RWPE2 (cell line): ENCODE results near the gene SLC45A1.
"Not testable (repeated sequence)": the region's sequence is repeated elsewhere in the genome, so short reads cannot be mapped to it uniquely, and the experiment has no call there.

Experiments
- ATAC-seq: fragments of 200-7000 bp; cut with Tn5 transposase; 3 replicates; pipeline ENCODE4 v1.9.1; 2021; ENCODE audit warnings: low read depth
- DNase-seq: peaks from one replicate; pipeline ENCODE4 v3.0.0-alpha.2; 2020; ENCODE audit warnings: low spot score
- H3K27ac ChIP-seq: fragments of 450-650 bp; 2 replicates; pipeline ENCODE4 v1.5.1; 2017; ENCODE audit warnings: mild to moderate bottlenecking; ENCODE audit not compliant: poor library complexity, severe bottlenecking
- H3K27me3 ChIP-seq: fragments of 250-450 bp; sonication (Bioruptor Pico); 2 replicates; pipeline ENCODE4 v1.5.1; 2021; ENCODE audit warnings: mild to moderate bottlenecking, moderate library complexity; ENCODE audit not compliant: insufficient read depth, poor library complexity, severe bottlenecking
- H3K36me3 ChIP-seq: fragments of 250-450 bp; sonication (Bioruptor Pico); 2 replicates; pipeline ENCODE4 v1.5.1; 2020; ENCODE audit warnings: low read depth, mild to moderate bottlenecking, moderate library complexity
- H3K4me1 ChIP-seq: fragments of 250-450 bp; sonication (Bioruptor Pico); 2 replicates; pipeline ENCODE4 v1.5.1; 2021; ENCODE audit warnings: mild to moderate bottlenecking, moderate library complexity; ENCODE audit not compliant: insufficient read depth, poor library complexity, severe bottlenecking
- H3K4me3 ChIP-seq: fragments of 250-450 bp; sonication (Bioruptor Pico); 2 replicates; pipeline ENCODE4 v1.5.1; 2021; ENCODE audit warnings: mild to moderate bottlenecking, moderate library complexity; ENCODE audit not compliant: severe bottlenecking
- H3K9me3 ChIP-seq: fragments of 250-450 bp; sonication (Bioruptor Pico); 2 replicates; pipeline ENCODE4 v1.5.1; 2021; ENCODE audit warnings: mild to moderate bottlenecking, moderate library complexity; ENCODE audit not compliant: severe bottlenecking
- CTCF ChIP-seq: fragments of 450-650 bp; IDR thresholded peaks from one replicate; pipeline ENCODE4 v1.5.1; 2017; ENCODE audit warnings: mild to moderate bottlenecking, moderate library complexity; ENCODE audit not compliant: poor library complexity, severe bottlenecking

The SLC45A1 gene

GRCh38 chr1:8379513-8380186 lies 61.7 kb downstream of the SLC45A1 start:
- Histone ChIP-seq H3K27ac (no peak overlapping the region), H3K4me1 (no peaks in the 10 kb centered on the region), H3K4me3 (no peak overlapping the region), H3K36me3 (peaks cover 4% of the 10 kb centered on the region; the same call in 1 of the 2 replicates), H3K27me3 (no peaks in the 10 kb centered on the region), H3K9me3 (no peaks in the 10 kb centered on the region)
- TF ChIP-seq CTCF: no peak
- DNase-seq (no peak), ATAC-seq (no peak)

DNA sequence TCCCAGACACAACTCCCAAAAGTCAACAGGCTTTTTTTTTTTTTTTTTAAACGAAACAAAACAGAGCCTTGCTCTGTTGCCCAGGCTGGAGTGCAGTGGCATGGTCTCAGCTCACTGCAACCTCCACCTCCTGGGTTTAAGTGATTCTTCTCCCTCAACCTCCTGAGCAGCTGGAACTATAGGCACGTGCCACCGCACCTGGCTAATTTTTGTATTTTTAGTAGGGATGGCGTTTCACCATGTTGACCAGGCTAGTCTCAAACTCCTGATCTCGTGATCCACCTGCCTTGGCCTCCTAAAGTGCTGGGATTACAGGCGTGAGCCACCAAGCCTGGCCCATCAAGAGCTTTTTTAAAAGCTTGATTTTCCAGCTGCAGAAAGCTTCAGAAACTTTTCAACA lies 62.4 kb downstream of the SLC45A1 start:
- H3K4me1 ChIP-seq, H3K4me3 ChIP-seq, H3K27me3 ChIP-seq, ATAC-seq, H3K36me3 ChIP-seq, H3K9me3 ChIP-seq, DNase-seq, H3K27ac ChIP-seq: not testable (repeated sequence)

- no peak overlapping the region for H3K27ac ChIP-seq
- peaks cover 4% of the 10 kb centered on the region; the same call in 1 of the 2 replicates for H3K36me3 ChIP-seq
- no peaks in the 10 kb centered on the region for H3K9me3 ChIP-seq
- TF ChIP-seq CTCF: no peak
- H3K4me3 ChIP-seq: no peak overlapping the region
- ATAC-seq (no peak), DNase-seq (no peak)
- no peaks in the 10 kb centered on the region for H3K27me3 ChIP-seq
- no peaks in the 10 kb centered on the region for H3K4me1 ChIP-seq
Measured at GRCh38 chr1:8381618-8382017, 63.7 kb downstream of the SLC45A1 start.

GRCh38 chr1:8382051-8382505 lies 64.2 kb downstream of the SLC45A1 start:
- no peak for TF ChIP-seq CTCF
- H3K9me3 ChIP-seq: no peaks in the 10 kb centered on the region
- H3K4me1 ChIP-seq: no peaks in the 10 kb centered on the region
- no peaks in the 10 kb centered on the region for H3K27me3 ChIP-seq
- no peak overlapping the region for H3K4me3 ChIP-seq
- H3K27ac ChIP-seq: no peak overlapping the region
- no peak for ATAC-seq
- no peak for DNase-seq
- H3K36me3 ChIP-seq: peaks cover 4% of the 10 kb centered on the region; the same call in 1 of the 2 replicates

DNA sequence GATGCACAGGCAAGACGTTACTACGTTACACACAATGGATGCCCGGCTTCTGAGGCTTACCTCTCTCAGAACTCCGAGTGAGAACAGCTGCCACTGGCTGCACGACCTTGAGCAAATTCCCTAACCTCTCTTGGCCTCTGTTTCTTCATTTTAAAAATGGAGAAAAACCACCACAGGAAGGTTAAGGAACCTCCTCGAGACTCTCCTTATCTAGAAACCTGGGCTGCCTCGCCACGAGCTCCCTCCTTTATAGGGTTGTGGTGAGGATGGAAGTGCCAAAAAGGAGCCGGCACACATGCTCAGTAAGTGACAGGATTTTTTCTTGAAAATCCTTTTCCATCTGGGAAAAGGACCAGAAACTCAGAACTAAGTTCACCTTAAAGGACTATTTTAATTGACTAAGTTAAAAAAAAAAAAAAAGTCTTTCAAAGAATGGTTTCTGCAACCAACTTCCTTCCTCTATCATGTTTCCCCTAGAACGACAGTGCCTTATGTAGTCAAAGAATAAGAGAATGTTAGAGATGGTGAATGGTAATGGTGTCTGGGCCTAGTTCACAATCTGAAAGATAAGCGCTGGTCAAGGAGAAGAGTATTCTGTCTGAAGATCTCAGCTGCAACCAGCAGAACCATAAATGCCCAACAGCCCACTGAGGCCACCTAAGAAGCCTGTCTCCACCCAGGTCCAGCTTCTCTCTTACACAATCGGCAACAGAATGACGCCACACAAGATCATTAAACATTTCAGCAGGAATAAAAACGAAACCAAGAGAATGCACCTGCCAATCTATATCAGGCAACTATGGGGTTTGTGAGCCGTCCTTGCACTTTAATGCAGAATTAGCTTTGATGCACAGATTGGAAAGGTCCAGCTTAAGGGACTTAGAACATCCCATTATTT lies 64.9 kb downstream of the SLC45A1 start:
- ATAC-seq: no peak
- H3K27ac ChIP-seq: no peak overlapping the region
- no peak overlapping the region for H3K4me3 ChIP-seq
- no peaks in the 10 kb centered on the region for H3K9me3 ChIP-seq
- no peaks in the 10 kb centered on the region for H3K27me3 ChIP-seq
- no peak for DNase-seq
- no peaks in the 10 kb centered on the region for H3K4me1 ChIP-seq
- TF ChIP-seq CTCF: no peak
- no peaks in the 10 kb centered on the region; the same call in 1 of the 2 replicates for H3K36me3 ChIP-seq
